ENCODE results near the gene NTM.

- TF ChIP-seq CTCF (IDR thresholded peaks at IDR 0.05) (no peak), POLR2AphosphoS5 (IDR thresholded peaks at IDR 0.05) (no peak), POLR2A (IDR thresholded peaks at IDR 0.05) (no peak)
These were observed 787.7 kb downstream of the NTM start for GRCh38 chr11:132158091-132158490.

Data from breast epithelium (tissue), 3 donors.